H1 (cell line): ENCODE results near the gene AQP10.

Experiments used
- CTCF ChIP-seq, 3 experiments: IDR thresholded peaks; 1 replicate in 2 of 3; 2 replicates in 1 of 3; pipeline versions ENCODE4 v1.5.1 to v1.6.1; 2011; ENCODE audit warnings: low read length in 3 of 3, mild to moderate bottlenecking in 3 of 3, inconsistent platforms in 2 of 3, low read depth in 1 of 3, moderate library complexity in 1 of 3; ENCODE audit not compliant: insufficient read depth in 1 of 3; ENCODE audit errors: control extremely low read depth in 1 of 3
- EP300 ChIP-seq, 2 experiments: IDR thresholded peaks; 1 replicate in 1 of 2; 2 replicates in 1 of 2; pipeline ENCODE4 v1.6.1; 2011 to 2012; ENCODE audit warnings: low read depth in 2 of 2, low read length in 2 of 2, mild to moderate bottlenecking in 2 of 2, borderline replicate concordance in 1 of 2, inconsistent platforms in 1 of 2, moderate library complexity in 1 of 2
- EZH2 ChIP-seq: fragments of 200-600 bp; sonication (generic); IDR thresholded peaks from 2 replicates; pipeline ENCODE4 v1.7.1; 2012; ENCODE audit warnings: low read depth, mild to moderate bottlenecking, moderate library complexity, low read length, inconsistent platforms; ENCODE audit not compliant: severe bottlenecking
- GABPA ChIP-seq: IDR thresholded peaks from 2 replicates; pipeline ENCODE4 v1.6.1; 2011; ENCODE audit warnings: mild to moderate bottlenecking, low read length, moderate library complexity, borderline replicate concordance; ENCODE audit not compliant: insufficient read depth
- GTF2F1 ChIP-seq: IDR thresholded peaks from 2 replicates; pipeline ENCODE4 v1.6.1; 2012; ENCODE audit warnings: low read depth, low read length, improper control_type of control experiment, borderline replicate concordance
- JUND ChIP-seq: IDR thresholded peaks from 2 replicates; pipeline ENCODE4 v1.6.1; 2011; ENCODE audit warnings: mild to moderate bottlenecking, improper control_type of control experiment, low read length
- MAX ChIP-seq: IDR thresholded peaks from 2 replicates; pipeline ENCODE4 v1.6.1; 2012; ENCODE audit warnings: inconsistent platforms
- PHF8 ChIP-seq: fragments of 200-600 bp; sonication (generic); conservative IDR thresholded peaks from 2 replicates; pipeline ENCODE4 v1.7.1; 2012; ENCODE audit warnings: low read depth, mild to moderate bottlenecking, inconsistent platforms, low read length, moderate library complexity
- POLR2A ChIP-seq, 2 experiments: IDR thresholded peaks; 1 replicate in 1 of 2; 2 replicates in 1 of 2; pipeline ENCODE4 v1.6.1; 2011; ENCODE audit warnings: low read depth in 2 of 2, low read length in 2 of 2, mild to moderate bottlenecking in 2 of 2; ENCODE audit errors: control extremely low read depth in 1 of 2
- RAD21 ChIP-seq, 2 experiments: IDR thresholded peaks in 1 of 2; conservative IDR thresholded peaks in 1 of 2; 2 replicates each; pipeline ENCODE4 v1.6.1; 2011; ENCODE audit warnings: low read depth in 2 of 2, low read length in 2 of 2, improper control_type of control experiment in 1 of 2, inconsistent platforms in 1 of 2, mild to moderate bottlenecking in 1 of 2, moderate library complexity in 1 of 2
- RNF2 ChIP-seq: fragments of 200-900, 300-1000 bp; sonication (generic); IDR thresholded peaks from 2 replicates; pipeline ENCODE4 v1.7.1; 2016; ENCODE audit warnings: borderline replicate concordance, low read depth, mild to moderate bottlenecking, antibody characterized with exemption, low read length; ENCODE audit not compliant: poor library complexity, severe bottlenecking; ENCODE audit errors: missing control alignments
- ZNF274 ChIP-seq: IDR thresholded peaks from 2 replicates; pipeline ENCODE4 v1.7.0; 2012; ENCODE audit warnings: low read length, borderline replicate concordance; ENCODE audit errors: extremely low read depth
- TF ChIP-seq, protein P1 (sequence below): IDR thresholded peaks from 2 replicates; pipeline ENCODE4 v1.6.1; 2011; ENCODE audit warnings: low read length, improper control_type of control experiment
- TF ChIP-seq, protein P2 (sequence below): IDR thresholded peaks from 2 replicates; pipeline ENCODE4 v1.6.1; 2011; ENCODE audit warnings: low read depth, mild to moderate bottlenecking, low read length; ENCODE audit not compliant: insufficient read depth

GRCh38 chr1:154324241-154324640 is 3.3 kb downstream of the AQP10 start:
- TF ChIP-seq EP300 (IDR thresholded peaks at IDR 0.05; ENCODE audit: borderline replicate concordance in 1 of 2, low read depth in 2 of 2, low read length in 2 of 2) (no peak), ZNF274 (no peak), CTCF (IDR thresholded peaks at IDR 0.05; ENCODE audit: control extremely low read depth in 1 of 3, insufficient read depth in 1 of 3, low read depth in 1 of 3, low read length in 3 of 3) (no peak), MAX (no peak), JUND (no peak), PHF8 (no peak), POLR2A (IDR thresholded peaks at IDR 0.05; ENCODE audit: control extremely low read depth in 1 of 2, low read depth in 2 of 2, low read length in 2 of 2) (no peak), RAD21 (IDR thresholded peaks at IDR 0.05 in 1 of 2, conservative IDR thresholded peaks at IDR 0.05 in 1 of 2; ENCODE audit: low read depth in 2 of 2, low read length in 2 of 2) (no peak), EZH2 (no peak), RNF2 (no peak), GTF2F1 (no peak), GABPA (no peak)
- TF ChIP-seq, protein P1, sequence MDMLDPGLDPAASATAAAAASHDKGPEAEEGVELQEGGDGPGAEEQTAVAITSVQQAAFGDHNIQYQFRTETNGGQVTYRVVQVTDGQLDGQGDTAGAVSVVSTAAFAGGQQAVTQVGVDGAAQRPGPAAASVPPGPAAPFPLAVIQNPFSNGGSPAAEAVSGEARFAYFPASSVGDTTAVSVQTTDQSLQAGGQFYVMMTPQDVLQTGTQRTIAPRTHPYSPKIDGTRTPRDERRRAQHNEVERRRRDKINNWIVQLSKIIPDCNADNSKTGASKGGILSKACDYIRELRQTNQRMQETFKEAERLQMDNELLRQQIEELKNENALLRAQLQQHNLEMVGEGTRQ = no peak
- TF ChIP-seq, protein P2, sequence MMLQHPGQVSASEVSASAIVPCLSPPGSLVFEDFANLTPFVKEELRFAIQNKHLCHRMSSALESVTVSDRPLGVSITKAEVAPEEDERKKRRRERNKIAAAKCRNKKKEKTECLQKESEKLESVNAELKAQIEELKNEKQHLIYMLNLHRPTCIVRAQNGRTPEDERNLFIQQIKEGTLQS = no peak
